Measurements from ENCODE around the gene RBM19.

- TF ChIP-seq CTCF (IDR thresholded peaks at IDR 0.05; ENCODE audit: low read length) (no peak), EZH2phosphoT487 (IDR thresholded peaks at IDR 0.05; ENCODE audit: low read length) (no peak)
These were observed 177.9 kb downstream of the RBM19 start for GRCh38 chr12:113788020-113788856.
